ENCODE data around the gene HES4. TPM values are rescaled to one million over a fixed set of nuclear protein-coding genes. Genes with fewer than 3 reads are reported as not detected.
"Not testable (repeated sequence)": the region's sequence is repeated elsewhere in the genome, so short reads cannot be mapped to it uniquely, and the experiment has no call there.

The HES4 gene
- total RNA-seq, 1 donor from 2014 or later = 7.3 TPM

DNA sequence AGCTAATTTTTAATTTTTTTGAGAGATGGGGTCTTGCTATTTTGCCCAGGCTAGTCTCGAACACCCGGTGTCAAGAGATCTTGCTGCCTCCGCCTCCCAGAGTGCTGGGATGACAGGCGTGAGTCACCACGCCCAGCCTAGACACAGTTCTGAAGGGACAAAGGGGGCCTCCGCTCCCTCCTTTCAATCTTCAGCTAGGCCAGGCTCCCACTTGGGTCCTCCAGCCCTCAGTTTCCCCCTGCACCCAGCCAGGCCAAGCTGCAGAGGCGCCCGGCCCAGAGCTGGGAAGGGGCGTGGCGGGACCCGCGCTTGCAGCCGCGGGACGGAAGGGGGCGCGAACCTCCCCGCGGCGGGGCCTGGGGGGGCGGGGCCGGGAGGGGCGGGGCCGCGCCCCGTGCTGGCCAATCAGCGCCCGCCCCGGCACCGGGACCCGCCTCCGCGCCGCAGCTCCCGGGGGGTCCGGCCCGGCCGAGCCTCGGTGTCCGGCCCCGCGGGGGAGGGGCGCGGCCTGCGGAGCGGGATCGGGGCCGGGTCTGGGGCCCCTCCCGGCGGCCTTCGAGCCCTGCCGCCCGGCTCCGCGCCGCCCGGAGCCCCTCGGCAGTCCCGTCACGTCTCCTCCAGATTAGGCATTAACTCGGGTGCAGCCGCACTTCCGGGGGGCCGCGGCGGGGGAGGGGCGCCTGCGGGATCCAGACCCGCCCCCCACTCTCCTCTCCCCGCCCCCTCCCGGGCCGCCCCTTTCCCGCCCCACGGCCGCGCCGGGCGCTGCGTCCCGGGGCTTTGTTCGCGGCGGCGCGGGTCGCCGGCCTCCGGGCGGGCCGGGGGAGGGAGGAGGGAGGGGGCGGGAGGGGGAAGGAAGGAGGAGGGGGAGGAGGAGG is 19.5 kb upstream of the HES4 start:
- Histone ChIP-seq H3K9ac (ENCODE audit: low read depth in 1 of 3, low read length in 3 of 3) (peak overlapping the region in 1 of 3 donors; percentile 64), H3K4me1 (ENCODE audit: control insufficient read depth in 3 of 3, insufficient read depth in 3 of 3, low read length in 3 of 3) (peaks cover 5 to 12% (median 11%) of the 10 kb centered on the region in 3 donors), H3K27me3 (ENCODE audit: control insufficient read depth in 3 of 3, insufficient read depth in 3 of 3, low read length in 3 of 3) (peaks cover 10 to 16% (median 15%) of the 10 kb centered on the region in 3 donors), H3K9me3 (ENCODE audit: control insufficient read depth in 3 of 3, low read length in 3 of 3) (no peaks in the 10 kb centered on the region), H3K4me3 (ENCODE audit: low read length in 3 of 3) (peak overlapping the region; percentile 51 to 57 (median 52)), H3K36me3 (ENCODE audit: control insufficient read depth in 3 of 3, insufficient read depth in 3 of 3, low read length in 3 of 3) (no peaks in the 10 kb centered on the region), H3K27ac (ENCODE audit: low read depth, low read length) (no peak overlapping the region)

DNA sequence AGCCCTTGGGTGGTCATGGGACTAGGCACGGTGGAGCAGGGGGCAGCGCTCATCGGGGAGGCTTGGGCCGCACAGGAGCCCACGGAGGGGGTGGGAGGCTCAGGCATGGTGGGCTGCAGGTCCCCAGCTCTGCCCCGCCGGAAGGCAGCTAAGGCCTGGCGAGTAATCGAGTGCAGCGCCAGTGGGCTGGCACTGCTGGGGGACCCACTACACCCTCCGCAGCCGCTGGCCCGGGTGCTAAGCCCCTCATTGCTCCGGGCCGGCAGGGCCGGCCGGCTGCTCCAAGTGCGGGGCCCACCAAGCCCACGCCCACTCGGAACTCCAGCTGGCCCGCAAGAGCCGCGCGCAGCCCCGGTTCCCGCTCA is 18.4 kb upstream of the HES4 start:
- not testable (repeated sequence) for H3K4me3 ChIP-seq (ENCODE audit: low read length in 3 of 3); H3K27ac ChIP-seq (ENCODE audit: low read depth, low read length); H3K36me3 ChIP-seq (ENCODE audit: control insufficient read depth in 3 of 3, insufficient read depth in 3 of 3, low read length in 3 of 3); H3K9me3 ChIP-seq (ENCODE audit: control insufficient read depth in 3 of 3, low read length in 3 of 3); H3K9ac ChIP-seq (ENCODE audit: low read depth in 1 of 3, low read length in 3 of 3)
- H3K27me3 ChIP-seq (ENCODE audit: control insufficient read depth in 3 of 3, insufficient read depth in 3 of 3, low read length in 3 of 3) = peaks cover 10 to 11% (median 10%) of the 10 kb centered on the region in 3 donors
- peaks cover 15 to 22% (median 18%) of the 10 kb centered on the region in 3 donors for H3K4me1 ChIP-seq (ENCODE audit: control insufficient read depth in 3 of 3, insufficient read depth in 3 of 3, low read length in 3 of 3)

DNA sequence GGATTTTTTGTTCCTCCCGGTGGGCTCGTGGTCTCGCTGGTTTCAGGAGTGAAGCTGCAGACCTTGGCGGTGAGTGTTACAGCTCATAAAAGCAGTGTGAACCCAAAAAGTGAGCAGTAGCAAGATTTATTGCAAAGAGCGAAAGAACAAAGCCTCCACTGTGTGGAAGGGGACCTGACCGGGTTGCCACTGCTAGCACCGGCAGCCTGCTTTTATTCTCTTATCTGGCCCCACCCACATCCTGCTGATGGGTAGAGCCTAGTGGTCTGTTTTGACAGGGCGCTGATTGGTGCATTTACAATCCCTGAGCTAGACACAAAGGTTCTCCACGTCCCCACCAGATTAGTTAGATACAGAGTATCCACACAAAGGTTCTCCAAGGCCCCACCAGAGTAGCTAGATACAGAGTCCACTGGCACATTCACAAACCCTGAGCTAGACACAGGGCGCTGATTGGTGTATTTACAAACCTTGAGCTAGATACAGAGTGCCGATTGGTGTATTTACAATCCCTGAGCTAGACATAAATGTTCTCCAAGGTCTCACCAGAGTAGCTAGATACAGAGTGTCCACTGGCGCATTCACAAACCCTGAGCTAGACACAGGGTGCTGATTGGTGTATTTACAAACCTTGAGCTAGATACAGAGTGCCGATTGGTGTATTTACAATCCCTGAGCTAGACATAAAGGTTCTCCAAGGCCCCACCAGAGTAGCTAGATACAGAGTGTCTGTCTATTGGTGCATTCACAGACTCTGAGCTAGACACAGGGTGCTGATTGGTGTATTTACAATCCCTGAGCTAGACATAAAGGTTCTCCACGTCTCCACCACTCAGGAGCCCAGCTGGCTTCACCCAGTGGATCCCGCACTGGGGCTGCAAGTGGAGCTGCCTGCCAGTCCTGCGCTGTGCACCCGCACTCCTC is 17.8 kb upstream of the HES4 start:
- H3K27ac ChIP-seq (ENCODE audit: low read depth, low read length); H3K4me3 ChIP-seq (ENCODE audit: low read length in 3 of 3); H3K9ac ChIP-seq (ENCODE audit: low read depth in 1 of 3, low read length in 3 of 3); H3K36me3 ChIP-seq (ENCODE audit: control insufficient read depth in 3 of 3, insufficient read depth in 3 of 3, low read length in 3 of 3); H3K9me3 ChIP-seq (ENCODE audit: control insufficient read depth in 3 of 3, low read length in 3 of 3): not testable (repeated sequence)
- H3K4me1 ChIP-seq (ENCODE audit: control insufficient read depth in 3 of 3, insufficient read depth in 3 of 3, low read length in 3 of 3) = peaks cover 19 to 25% (median 20%) of the 10 kb centered on the region in 3 donors
- H3K27me3 ChIP-seq (ENCODE audit: control insufficient read depth in 3 of 3, insufficient read depth in 3 of 3, low read length in 3 of 3) = peaks cover 3 to 10% (median 5%) of the 10 kb centered on the region in 3 donors

DNA sequence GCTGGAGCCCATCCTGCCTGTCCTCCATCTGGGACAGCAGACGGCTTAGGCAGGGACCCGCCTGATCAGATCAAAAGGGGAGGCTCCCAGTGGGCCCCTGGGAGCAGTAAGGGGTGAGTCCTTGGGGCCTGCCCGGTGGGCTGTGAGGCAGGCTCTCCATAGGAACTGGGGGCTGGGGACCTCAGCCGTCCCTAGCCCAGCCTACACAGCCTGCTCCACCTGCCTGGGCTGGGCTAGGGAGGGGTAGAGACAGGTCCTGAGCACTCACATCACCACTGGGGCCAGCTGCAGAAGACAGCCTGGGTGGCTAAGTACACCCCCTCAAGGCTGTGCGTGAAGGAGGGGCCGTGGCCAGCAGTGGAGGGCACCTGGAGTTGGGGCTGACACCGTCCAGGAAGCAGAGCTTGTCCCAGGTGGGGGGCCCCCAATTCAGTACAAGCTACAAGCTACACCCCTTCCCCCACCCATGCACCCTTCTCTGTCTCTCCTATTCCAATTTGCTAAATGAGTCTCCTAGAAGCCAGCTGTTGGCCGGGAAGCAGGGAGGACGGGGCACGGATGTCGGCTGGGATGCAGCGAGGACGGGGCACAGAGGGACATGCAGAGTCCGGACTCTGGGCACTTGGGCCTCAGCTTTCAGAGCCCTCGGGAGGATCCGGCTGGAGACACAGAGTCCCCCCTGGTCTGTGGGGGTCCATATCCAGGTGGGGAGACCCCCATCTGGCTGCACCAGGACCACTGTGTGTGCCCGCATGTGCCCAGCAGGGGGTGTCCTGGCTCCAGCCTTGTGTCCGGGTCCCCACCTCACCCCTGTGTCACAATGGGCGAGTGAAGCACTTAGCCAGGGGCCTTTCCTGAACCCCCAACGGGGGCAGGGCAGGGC is 15.1 kb upstream of the HES4 start:
- H3K4me1 ChIP-seq (ENCODE audit: control insufficient read depth in 3 of 3, insufficient read depth in 3 of 3, low read length in 3 of 3) = peaks cover 16 to 20% (median 19%) of the 10 kb centered on the region in 3 donors
- H3K36me3 ChIP-seq (ENCODE audit: control insufficient read depth in 3 of 3, insufficient read depth in 3 of 3, low read length in 3 of 3) = no peaks in the 10 kb centered on the region
- H3K9ac ChIP-seq (ENCODE audit: low read depth in 1 of 3, low read length in 3 of 3) = peak overlapping the region in 1 of 3 donors; percentile 40
- H3K9me3 ChIP-seq (ENCODE audit: control insufficient read depth in 3 of 3, low read length in 3 of 3) = no peaks in the 10 kb centered on the region
- no peaks in the 10 kb centered on the region for H3K27me3 ChIP-seq (ENCODE audit: control insufficient read depth in 3 of 3, insufficient read depth in 3 of 3, low read length in 3 of 3)
- no peak overlapping the region for H3K4me3 ChIP-seq (ENCODE audit: low read length in 3 of 3)
- peak overlapping the region; percentile 68 for H3K27ac ChIP-seq (ENCODE audit: low read depth, low read length)

DNA sequence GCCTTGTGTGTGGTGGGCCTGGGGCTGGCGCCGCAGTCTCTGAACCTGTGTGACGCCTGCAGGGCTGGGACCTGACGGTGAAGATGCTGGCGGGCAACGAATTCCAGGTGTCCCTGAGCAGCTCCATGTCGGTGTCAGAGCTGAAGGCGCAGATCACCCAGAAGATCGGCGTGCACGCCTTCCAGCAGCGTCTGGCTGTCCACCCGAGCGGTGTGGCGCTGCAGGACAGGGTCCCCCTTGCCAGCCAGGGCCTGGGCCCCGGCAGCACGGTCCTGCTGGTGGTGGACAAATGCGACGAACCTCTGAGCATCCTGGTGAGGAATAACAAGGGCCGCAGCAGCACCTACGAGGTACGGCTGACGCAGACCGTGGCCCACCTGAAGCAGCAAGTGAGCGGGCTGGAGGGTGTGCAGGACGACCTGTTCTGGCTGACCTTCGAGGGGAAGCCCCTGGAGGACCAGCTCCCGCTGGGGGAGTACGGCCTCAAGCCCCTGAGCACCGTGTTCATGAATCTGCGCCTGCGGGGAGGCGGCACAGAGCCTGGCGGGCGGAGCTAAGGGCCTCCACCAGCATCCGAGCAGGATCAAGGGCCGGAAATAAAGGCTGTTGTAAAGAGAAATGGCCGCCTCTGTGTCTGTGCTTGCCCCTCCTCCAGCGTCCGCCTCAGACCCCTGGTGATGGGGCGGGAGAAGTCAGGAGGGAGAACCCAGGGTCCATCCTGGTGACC is 14.2 kb upstream of the HES4 start:
- peak overlapping the region; percentile 63 to 89 (median 77) for H3K9ac ChIP-seq (ENCODE audit: low read depth in 1 of 3, low read length in 3 of 3)
- peak overlapping the region; percentile 75 to 97 (median 86) for H3K4me3 ChIP-seq (ENCODE audit: low read length in 3 of 3)
- peak overlapping the region; percentile 68 for H3K27ac ChIP-seq (ENCODE audit: low read depth, low read length)
- no peaks in the 10 kb centered on the region for H3K9me3 ChIP-seq (ENCODE audit: control insufficient read depth in 3 of 3, low read length in 3 of 3)
- H3K36me3 ChIP-seq (ENCODE audit: control insufficient read depth in 3 of 3, insufficient read depth in 3 of 3, low read length in 3 of 3) = no peaks in the 10 kb centered on the region
- no peaks in the 10 kb centered on the region for H3K27me3 ChIP-seq (ENCODE audit: control insufficient read depth in 3 of 3, insufficient read depth in 3 of 3, low read length in 3 of 3)
- peaks cover 15 to 19% (median 18%) of the 10 kb centered on the region in 3 donors for H3K4me1 ChIP-seq (ENCODE audit: control insufficient read depth in 3 of 3, insufficient read depth in 3 of 3, low read length in 3 of 3)

DNA sequence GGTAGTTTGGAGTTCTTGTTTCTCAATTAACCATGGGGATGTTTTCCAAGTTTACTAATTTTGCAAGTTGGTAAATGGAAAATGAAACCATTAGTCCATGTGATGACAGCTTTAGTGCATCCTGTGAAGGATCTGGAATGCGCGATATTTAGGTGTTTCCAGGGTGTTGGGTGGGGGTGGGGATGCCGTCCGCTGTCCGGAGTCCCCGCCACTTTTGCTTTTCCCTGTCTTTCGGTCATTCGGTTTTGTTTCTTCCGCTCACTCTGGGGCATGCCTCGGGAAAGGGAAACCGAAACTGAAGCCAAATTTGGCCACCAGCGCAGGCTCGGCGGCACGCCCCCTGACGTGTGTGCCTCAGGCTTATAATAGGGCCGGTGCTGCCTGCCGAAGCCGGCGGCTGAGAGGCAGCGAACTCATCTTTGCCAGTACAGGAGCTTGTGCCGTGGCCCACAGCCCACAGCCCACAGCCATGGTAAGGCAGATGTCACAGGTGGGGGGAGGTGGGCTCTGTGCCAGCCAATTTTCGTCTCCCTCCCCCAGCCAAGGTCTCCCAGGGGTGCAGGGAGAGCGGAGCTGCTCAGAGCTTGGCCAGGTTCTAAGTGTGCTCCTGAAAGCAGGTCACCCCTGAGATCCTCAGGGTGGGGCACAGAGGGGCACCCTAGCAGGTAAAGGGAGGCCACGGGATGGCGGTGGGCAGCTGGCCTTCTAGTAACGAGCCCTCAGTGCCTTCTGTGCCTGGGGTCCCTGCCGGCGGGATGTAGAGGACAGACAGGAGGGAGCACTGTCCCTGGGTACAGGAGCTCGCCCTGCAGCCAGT is 13.4 kb upstream of the HES4 start, which contains the start of gene ISG15:
Gene ISG15 (plus strand): TSS at position 393 of the 817 bp plus-strand sequence. CDS start 77 bp downstream, at position 470.
- peak within 1 kb of the TSS; percentile 75 to 97 (median 86) for H3K4me3 ChIP-seq (ENCODE audit: low read length in 3 of 3)
- no peaks in the 10 kb centered on the region for H3K9me3 ChIP-seq (ENCODE audit: control insufficient read depth in 3 of 3, low read length in 3 of 3)
- H3K36me3 ChIP-seq (ENCODE audit: control insufficient read depth in 3 of 3, insufficient read depth in 3 of 3, low read length in 3 of 3) = no peaks in the 10 kb centered on the region
- H3K27ac ChIP-seq (ENCODE audit: low read depth, low read length) = peak within 1 kb of the TSS; percentile 68
- H3K9ac ChIP-seq (ENCODE audit: low read depth in 1 of 3, low read length in 3 of 3) = peak within 1 kb of the TSS; percentile 71 to 89 (median 77)
- H3K4me1 ChIP-seq (ENCODE audit: control insufficient read depth in 3 of 3, insufficient read depth in 3 of 3, low read length in 3 of 3) = peaks cover 14 to 18% (median 16%) of the 10 kb centered on the region in 3 donors
- H3K27me3 ChIP-seq (ENCODE audit: control insufficient read depth in 3 of 3, insufficient read depth in 3 of 3, low read length in 3 of 3) = no peaks in the 10 kb centered on the region

DNA sequence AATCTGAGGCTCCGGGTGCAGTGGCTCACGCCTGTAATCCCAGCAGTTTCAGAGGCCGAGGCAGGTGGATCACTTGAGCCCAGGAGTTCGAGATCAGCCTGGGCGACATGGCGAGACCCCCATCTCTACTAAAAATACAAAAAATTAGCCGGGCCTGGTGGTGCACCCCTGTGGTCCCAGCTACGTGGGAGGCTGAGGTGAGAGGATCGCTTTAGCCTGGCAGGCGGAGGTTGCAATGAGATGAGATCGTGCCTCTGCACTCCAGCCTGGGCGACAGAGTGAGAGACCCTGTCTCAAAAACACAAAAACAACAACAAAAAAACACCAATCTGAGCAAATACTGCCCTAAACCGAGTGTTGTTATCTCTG is 12.8 kb upstream of the HES4 start:
- Histone ChIP-seq H3K27ac (ENCODE audit: low read depth, low read length) (peak overlapping the region; percentile 68), H3K4me3 (ENCODE audit: low read length in 3 of 3) (peak overlapping the region; percentile 75 to 97 (median 86)), H3K4me1 (ENCODE audit: control insufficient read depth in 3 of 3, insufficient read depth in 3 of 3, low read length in 3 of 3) (peaks cover 14 to 18% (median 16%) of the 10 kb centered on the region in 3 donors), H3K9ac (ENCODE audit: low read depth in 1 of 3, low read length in 3 of 3) (peak overlapping the region; percentile 71 to 89 (median 71))
- not testable (repeated sequence) for H3K36me3 ChIP-seq (ENCODE audit: control insufficient read depth in 3 of 3, insufficient read depth in 3 of 3, low read length in 3 of 3); H3K27me3 ChIP-seq (ENCODE audit: control insufficient read depth in 3 of 3, insufficient read depth in 3 of 3, low read length in 3 of 3); H3K9me3 ChIP-seq (ENCODE audit: control insufficient read depth in 3 of 3, low read length in 3 of 3)

DNA sequence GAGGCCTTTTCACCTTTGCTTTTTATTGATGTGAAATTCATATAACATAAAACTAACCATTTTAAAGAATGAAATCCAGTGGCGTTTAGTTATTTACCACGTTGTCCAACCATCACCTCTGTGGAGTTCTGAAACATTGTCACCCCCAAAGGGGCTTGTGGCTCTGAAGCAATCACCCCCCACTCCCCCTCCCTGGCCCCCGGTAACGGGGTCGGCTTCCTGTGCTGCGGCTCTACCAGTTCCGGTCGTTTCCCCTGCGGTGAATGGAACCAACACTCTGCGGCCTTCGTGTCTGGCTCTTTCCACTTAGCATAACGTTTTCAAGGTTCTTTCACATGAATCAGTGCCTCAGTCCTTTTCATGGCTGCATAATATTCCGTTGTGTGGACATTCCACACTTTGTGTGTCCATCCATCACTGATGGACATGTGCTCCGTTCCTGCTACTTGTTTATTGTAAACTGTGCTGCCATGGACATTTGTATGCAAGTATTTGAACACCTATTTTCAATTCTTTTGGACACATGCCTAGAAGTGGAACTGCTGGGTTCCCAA is 11.6 kb upstream of the HES4 start:
- no peaks in the 10 kb centered on the region for H3K36me3 ChIP-seq (ENCODE audit: control insufficient read depth in 3 of 3, insufficient read depth in 3 of 3, low read length in 3 of 3)
- H3K27me3 ChIP-seq (ENCODE audit: control insufficient read depth in 3 of 3, insufficient read depth in 3 of 3, low read length in 3 of 3) = peaks cover 0 to 6% (median 2%) of the 10 kb centered on the region in 3 donors
- H3K27ac ChIP-seq (ENCODE audit: low read depth, low read length) = no peak overlapping the region
- H3K9ac ChIP-seq (ENCODE audit: low read depth in 1 of 3, low read length in 3 of 3) = no peak overlapping the region
- peaks cover 15 to 18% (median 16%) of the 10 kb centered on the region in 3 donors for H3K4me1 ChIP-seq (ENCODE audit: control insufficient read depth in 3 of 3, insufficient read depth in 3 of 3, low read length in 3 of 3)
- no peak overlapping the region for H3K4me3 ChIP-seq (ENCODE audit: low read length in 3 of 3)
- H3K9me3 ChIP-seq (ENCODE audit: control insufficient read depth in 3 of 3, low read length in 3 of 3) = no peaks in the 10 kb centered on the region

All from skeletal muscle tissue (tissue), 4 donors.